HepG2 (cell line): ENCODE results near the gene KRTAP5-4. TPM values are rescaled to one million over a fixed set of nuclear protein-coding genes. Genes with fewer than 3 reads are reported as not detected.
"Not testable (repeated sequence)": the region's sequence is repeated elsewhere in the genome, so short reads cannot be mapped to it uniquely, and the experiment has no call there.

Source experiments
- ATAC-seq: fragments of 200-7000 bp; cut with Tn5 transposase; 3 replicates; pipeline ENCODE4 v1.9.1; 2020; ENCODE audit warnings: mild to moderate bottlenecking, moderate library complexity
- BruUV-seq: library from RNA; stranded (reverse); fragments of 400-500 nt; replicated peaks from 2 replicates; lab custom pipeline; 2021; lab: Mats Ljungman, UMichigan
- CTCF ChIA-PET: fragments of 300-600 bp; formaldehyde crosslinking; extraction: SDS; loops from one replicate; lab custom pipeline; 2021; ENCODE audit warnings: low total read pairs, inconsistent platforms, low intra/inter-chr PET ratio; lab: Yijun Ruan, JAX
- POLR2A ChIA-PET: fragments of 350-600 bp; sonication (Branson Sonifier 250); formaldehyde crosslinking; loops from one replicate; lab custom pipeline; 2020; ENCODE audit warnings: antibody characterized with exemption, inconsistent platforms; lab: Yijun Ruan, JAX
- DNase-seq: peaks from one replicate; pipeline ENCODE4 v3.0.0-alpha.2; 2015; ENCODE audit warnings: low spot score
- FAIRE-seq: peaks from 3 replicates; lab custom pipeline; 2011; peaks lifted over from hg19 to GRCh38; lab: Jason Lieb, UNC
- H2AFZ ChIP-seq: one replicate; pipeline ENCODE4 v1.6.1; 2011; ENCODE audit warnings: low read length, inconsistent platforms
- H3K27ac ChIP-seq: fragments of 300-600 bp; 3 replicates; pipeline ENCODE4 v1.8.0; 2011; ENCODE audit warnings: mixed run types, mild to moderate bottlenecking, mixed read lengths, low read length, inconsistent platforms; ENCODE audit not compliant: insufficient read depth; ENCODE audit errors: extremely low read length
- H3K27me3 ChIP-seq, 2 experiments: fragments of 200-600 bp in 1 of 2; 2 replicates in 1 of 2; 3 replicates in 1 of 2; pipeline versions ENCODE4 v1.6.0 to v1.8.0; 2011; ENCODE audit warnings: low read length in 2 of 2, mild to moderate bottlenecking in 2 of 2, moderate library complexity in 2 of 2, inconsistent platforms in 1 of 2; ENCODE audit not compliant: insufficient read depth in 2 of 2, control insufficient read depth in 1 of 2
- H3K36me3 ChIP-seq, 2 experiments: fragments of 200-600 bp in 1 of 2; replicated peaks in 1 of 2; 2 replicates in 1 of 2; 3 replicates in 1 of 2; pipeline versions ENCODE4 v1.5.1 to v1.8.0; 2011; ENCODE audit warnings: low read length in 2 of 2, inconsistent platforms in 1 of 2; ENCODE audit not compliant: insufficient read depth in 2 of 2, control insufficient read depth in 1 of 2
- H3K4me1 ChIP-seq: 2 replicates; pipeline ENCODE4 v1.5.1; 2012; ENCODE audit warnings: low read length, inconsistent platforms; ENCODE audit not compliant: insufficient read depth
- H3K4me2 ChIP-seq: 2 replicates; pipeline ENCODE4 v1.6.0; 2011; ENCODE audit warnings: low read depth, low read length, inconsistent platforms
- H3K4me3 ChIP-seq, 3 experiments: fragments of 200-600 bp in 1 of 3; sonication (generic), shearing (Covaris generic) in 1 of 3; replicated peaks in 1 of 3; 2 replicates each; pipeline ENCODE4 v1.5.1; 2011 to 2016; ENCODE audit warnings: low read length in 3 of 3, inconsistent platforms in 2 of 3, low read depth in 2 of 3, mild to moderate bottlenecking in 2 of 3, control low read depth in 1 of 3, mixed read lengths in 1 of 3; ENCODE audit not compliant: insufficient read depth in 1 of 3
- H3K79me2 ChIP-seq: one replicate; pipeline ENCODE4 v1.6.1; 2011; ENCODE audit warnings: low read length, inconsistent platforms; ENCODE audit not compliant: insufficient read depth
- H3K9ac ChIP-seq: 2 replicates; pipeline ENCODE4 v1.6.0; 2011; ENCODE audit warnings: mild to moderate bottlenecking, low read depth, low read length, inconsistent platforms; ENCODE audit not compliant: insufficient read depth
- H3K9me3 ChIP-seq: 2 replicates; pipeline ENCODE4 v1.5.1; 2012; ENCODE audit warnings: mild to moderate bottlenecking, low read length
- H4K20me1 ChIP-seq: 2 replicates; pipeline ENCODE4 v1.6.0; 2011; ENCODE audit warnings: inconsistent platforms, mild to moderate bottlenecking, low read length, moderate library complexity; ENCODE audit not compliant: insufficient read depth
- ARID5B ChIP-seq: IDR thresholded peaks from 2 replicates; pipeline ENCODE4 v1.4.0; 2020; ENCODE audit warnings: mild to moderate bottlenecking, missing genetic modification reagents
- CEBPB ChIP-seq: IDR thresholded peaks from 2 replicates; pipeline ENCODE4 v1.6.1; 2011; ENCODE audit warnings: low read depth, low read length, improper control_type of control experiment, borderline replicate concordance
- ELF1 ChIP-seq: sonication (generic); formaldehyde crosslinking; IDR thresholded peaks from 2 replicates; pipeline ENCODE4 v1.4.0; 2020; ENCODE audit warnings: missing genetic modification reagents
- ELF3 ChIP-seq: IDR thresholded peaks from 2 replicates; pipeline ENCODE4 v1.6.1; 2016; ENCODE audit warnings: missing genetic modification reagents, missing compliant biosample characterization
- EP300 ChIP-seq, 3 experiments: sonication (generic) in 1 of 3; formaldehyde crosslinking in 1 of 3; IDR thresholded peaks; 2 replicates each; pipeline versions ENCODE4 v1.5.1 to v1.6.1; 2011 to 2020; ENCODE audit warnings: low read depth in 2 of 3, low read length in 2 of 3, borderline replicate concordance in 1 of 3, improper control_type of control experiment in 1 of 3, mild to moderate bottlenecking in 1 of 3, missing genetic modification reagents in 1 of 3, moderate library complexity in 1 of 3
- ETV5 ChIP-seq: IDR thresholded peaks from 2 replicates; pipeline ENCODE4 v1.6.1; 2018; ENCODE audit warnings: missing biosample characterization, missing genetic modification reagents, inconsistent platforms, borderline replicate concordance
- ETV6 ChIP-seq: sonication (generic); formaldehyde crosslinking; conservative IDR thresholded peaks from 2 replicates; pipeline ENCODE4 v1.4.0; 2020; ENCODE audit warnings: missing genetic modification reagents
- FOXA1 ChIP-seq, 2 experiments: fragments of 450-650 bp in 1 of 2; sonication (generic) in 1 of 2; formaldehyde crosslinking in 1 of 2; IDR thresholded peaks; 2 replicates each; pipeline versions ENCODE4 v1.4.0 to v1.6.1; 2016 to 2020; ENCODE audit warnings: missing genetic modification reagents in 1 of 2
- FOXA3 ChIP-seq: IDR thresholded peaks from 2 replicates; pipeline ENCODE4 v1.6.1; 2016; ENCODE audit warnings: missing genetic modification reagents, missing compliant biosample characterization
- FOXP1 ChIP-seq, 2 experiments: fragments of 450-650 bp in 1 of 2; IDR thresholded peaks; 2 replicates each; pipeline ENCODE4 v1.6.1; 2017 to 2018; ENCODE audit warnings: antibody characterized with exemption in 1 of 2
- FOXP4 ChIP-seq: sonication (generic); formaldehyde crosslinking; IDR thresholded peaks from 2 replicates; pipeline ENCODE4 v1.4.0; 2020; ENCODE audit warnings: missing genetic modification reagents
- GABPB1 ChIP-seq: IDR thresholded peaks from 2 replicates; pipeline ENCODE4 v1.6.1; 2016; ENCODE audit warnings: mild to moderate bottlenecking, missing genetic modification reagents, moderate library complexity, missing compliant biosample characterization
- GATAD2A ChIP-seq: IDR thresholded peaks from 2 replicates; pipeline ENCODE4 v1.6.1; 2016
- RARA ChIP-seq: IDR thresholded peaks from 2 replicates; pipeline ENCODE4 v1.6.1; 2016; ENCODE audit warnings: missing genetic modification reagents, missing compliant biosample characterization
- SAP130 ChIP-seq: IDR thresholded peaks from 2 replicates; pipeline ENCODE4 v1.6.1; 2016; ENCODE audit warnings: low read depth
- ZSCAN9 ChIP-seq: IDR thresholded peaks from 2 replicates; pipeline ENCODE4 v1.6.1; 2016; ENCODE audit warnings: borderline replicate concordance
- WGBS: methylation state at CpG from one replicate; pipeline ENCODE4 v1.1.6; 2017; ENCODE audit warnings: low lambda C conversion rate; 5-methylcytosine and 5-hydroxymethylcytosine counted together
- in situ Hi-C: cut with HindIII; loops from 2 replicates; pipeline ENCODE4 v1.10.0; 2017; ENCODE audit warnings: low pct_unique_long_range_greater_than_20kb; ENCODE audit not compliant: extremely low pct_ligation_motif_present
- intact Hi-C: fragments of 100-400 bp; cut with micrococcal nuclease; formaldehyde crosslinking; loops from one replicate; pipeline ENCODE4 v1.10.0; 2022; ENCODE audit not compliant: unreplicated experiment
- polyA plus RNA-seq, 8 experiments: library from polyadenylated mRNA; depleted of rRNA in 3 of 8; stranded (reverse) in 7 of 8; unstranded in 1 of 8; fragments of >200 nt; fragmentation: Illumina TruSeq in 4 of 8; extraction: Trizol in 4 of 8; gene quantifications; 2 replicates each; pipeline versions ENCODE4 v1.2.1 to v1.2.3, GENCODE V29; 2011 to 2016; ENCODE audit warnings: low read depth in 4 of 8, missing spikeins in 1 of 8, mixed read lengths in 1 of 8; ENCODE audit not compliant: insufficient read depth in 1 of 8
- total RNA-seq, 5 experiments: library from RNA; depleted of rRNA; stranded (reverse); fragments of >200 nt; fragmentation: Illumina TruSeq; extraction: Trizol; gene quantifications; 2 replicates each; pipeline ENCODE4 v1.2.3, GENCODE V29; 2016; ENCODE audit warnings: low read depth in 1 of 5
- TF ChIP-seq, protein P1 (sequence below): IDR thresholded peaks from 2 replicates; pipeline ENCODE4 v1.6.1; 2012; ENCODE audit warnings: inconsistent platforms

The KRTAP5-4 gene
- total and polyA plus RNA-seq, 2 of the 13 experiments (the other 11 are each of a cell fraction or from before 2014, with no cell fraction given), result not detected

DNA sequence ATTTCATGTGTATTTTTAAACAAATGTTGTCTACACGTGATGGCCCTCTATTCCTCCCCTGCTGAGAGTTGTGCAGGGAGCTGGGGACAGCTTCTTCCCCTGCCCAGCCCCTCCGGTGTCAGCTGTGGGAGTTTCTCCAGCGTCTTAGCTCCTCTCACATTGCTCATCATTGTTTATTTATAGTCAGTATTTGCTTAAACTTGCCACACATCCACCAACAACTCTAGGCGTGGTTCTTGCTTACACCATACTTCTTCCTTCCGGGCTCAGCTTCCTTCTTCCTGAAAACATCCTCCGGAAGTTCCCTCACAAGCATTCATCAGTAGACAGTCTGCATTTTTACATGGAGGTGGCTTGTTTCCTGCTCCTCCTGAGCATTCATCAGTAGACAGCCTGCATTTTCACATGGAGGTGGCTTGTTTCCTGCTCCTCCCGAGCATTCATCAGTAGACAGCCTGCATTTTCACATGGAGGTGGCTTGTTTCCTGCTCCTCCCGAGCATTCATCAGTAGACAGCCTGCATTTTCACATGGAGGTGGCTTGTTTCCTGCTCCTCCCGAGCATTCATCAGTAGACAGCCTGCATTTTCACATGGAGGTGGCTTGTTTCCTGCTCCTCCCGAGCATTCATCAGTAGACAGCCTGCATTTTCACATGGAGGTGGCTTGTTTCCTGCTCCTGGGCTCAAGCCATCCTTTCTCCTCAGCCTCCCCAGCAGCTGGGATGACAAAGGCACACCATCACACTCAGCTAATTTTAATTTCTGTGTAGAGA is 32.6 kb downstream of the KRTAP5-4 start:
- FAIRE-seq; H3K27ac ChIP-seq; ATAC-seq; H3K36me3 ChIP-seq; H4K20me1 ChIP-seq; H3K9ac ChIP-seq; BruUV-seq; intact Hi-C loops; H3K9me3 ChIP-seq; H2AFZ ChIP-seq; CTCF ChIA-PET; H3K79me2 ChIP-seq; H3K27me3 ChIP-seq; in situ Hi-C loops; H3K4me3 ChIP-seq; TF ChIP-seq EP300 (CRISPR knock-in tag; IDR thresholded peaks at IDR 0.05; ENCODE audit: borderline replicate concordance); FOXP1 (IDR thresholded peaks at IDR 0.05); FOXA1 (IDR thresholded peaks at IDR 0.05): not testable (repeated sequence)
- POLR2A ChIA-PET, result interaction anchor here (0.7 to 1.1 kb wide), 4 partner anchors 15 to 399 kb away, joined by 3 to 5 read pairs (median 3); no protein-coding TSS in a partner anchor
- DNase-seq, result peak; percentile 40
- Histone ChIP-seq H3K4me1 (0 out of 2 replicates have a peak, but pooled peaks cover 14% of the 10 kb centered on the region), H3K4me2 (peak overlapping the region; percentile 51)
- WGBS, result 4% methylated on average over 8 of the region's 10 CpGs
- peak; percentile 21; the same call in 1 of the 2 replicates for TF ChIP-seq ARID5B (CRISPR knock-in tag)
- TF ChIP-seq ZSCAN9 (CRISPR knock-in tag), result 0 out of 2 replicates have a peak, but pooled peaks have one; percentile 18
- TF ChIP-seq RARA (CRISPR knock-in tag), result 0 out of 2 replicates have a peak, but pooled peaks have one; percentile 6
- peak; percentile 43; the same call in 1 of the 2 replicates for TF ChIP-seq GATAD2A (CRISPR knock-in tag)
- TF ChIP-seq GABPB1, result peak; percentile 34; the same call in 1 of the 2 replicates
- peak in 1 of 2 experiments; percentile 8; a peak in 1 of 4 replicates for TF ChIP-seq EP300 (IDR thresholded peaks at IDR 0.05; ENCODE audit: low read depth in 2 of 2, low read length in 2 of 2)
- TF ChIP-seq SAP130 (CRISPR knock-in tag), result peak; percentile 36
- TF ChIP-seq FOXP1 (CRISPR knock-in tag; IDR thresholded peaks at IDR 0.05), result peak; percentile 50
- 0 out of 2 replicates have a peak, but pooled peaks have one; percentile 46 for TF ChIP-seq ETV6 (CRISPR knock-in tag)
- TF ChIP-seq ETV5 (CRISPR knock-in tag), result peak; percentile 85; the same call in 1 of the 2 replicates
- TF ChIP-seq FOXA1 (CRISPR knock-in tag; IDR thresholded peaks at IDR 0.05), result 0 out of 2 replicates have a peak, but pooled peaks have one; percentile 10
- TF ChIP-seq FOXP4, result peak; percentile 54
- TF ChIP-seq ELF3 (CRISPR knock-in tag), result peak; percentile 79
- peak; percentile 41; the same call in 1 of the 2 replicates for TF ChIP-seq CEBPB
- peak; percentile 21; the same call in 1 of the 2 replicates for TF ChIP-seq FOXA3 (CRISPR knock-in tag)
- TF ChIP-seq, protein P1, sequence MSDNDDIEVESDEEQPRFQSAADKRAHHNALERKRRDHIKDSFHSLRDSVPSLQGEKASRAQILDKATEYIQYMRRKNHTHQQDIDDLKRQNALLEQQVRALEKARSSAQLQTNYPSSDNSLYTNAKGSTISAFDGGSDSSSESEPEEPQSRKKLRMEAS, result peak; percentile 24; the same call in 1 of the 2 replicates
- peak; percentile 35; the same call in 1 of the 2 replicates for TF ChIP-seq ELF1
